ENCODE data around the gene PARD3. TPM values are rescaled to one million over a fixed set of nuclear protein-coding genes. Genes with fewer than 3 reads are reported as not detected.

PARD3 gene
- total RNA-seq, 6 experiments from 2014 or later: 19.1 to 27.8 (median 22.0) TPM

GRCh38 chr10:34699904-34700517 is 115.1 kb downstream of the PARD3 start:
- intact Hi-C loops (cut with DNase I): no loop called here
- Histone ChIP-seq H3K4me1 (peaks cover 0 to 26% (median 0%) of the 10 kb centered on the region in 4 donors), H3K4me3 (no peak overlapping the region), H3K36me3 (no peaks in the 10 kb centered on the region), H3K9me3 (no peaks in the 10 kb centered on the region), H3K27ac (no peak overlapping the region), H3K27me3 (no peaks in the 10 kb centered on the region)
- DNase-seq: no peak
- 74% methylated on average over 4 of the region's 4 CpGs for WGBS (ENCODE audit: insufficient coverage, low coverage, low lambda C conversion rate, missing lambda C conversion rate)
- TF ChIP-seq CTCF (IDR thresholded peaks at IDR 0.05) (no peak), POLR2A (IDR thresholded peaks at IDR 0.05) (no peak)
- no peak for ATAC-seq

GRCh38 chr10:34698979-34699378 is 116.1 kb downstream of the PARD3 start:
- H3K4me1 ChIP-seq: peaks cover 0 to 18% (median 0%) of the 10 kb centered on the region in 4 donors
- no peaks in the 10 kb centered on the region for H3K9me3 ChIP-seq
- DNase-seq (no peak), ATAC-seq (peak in 2 of 4 donors; percentile 46 to 75)
- TF ChIP-seq CTCF (IDR thresholded peaks at IDR 0.05): no peak
- no peak for TF ChIP-seq POLR2A (IDR thresholded peaks at IDR 0.05)
- 39% methylated on average over 3 of the region's 3 CpGs for WGBS (ENCODE audit: insufficient coverage, low coverage, low lambda C conversion rate, missing lambda C conversion rate)
- no peaks in the 10 kb centered on the region for H3K27me3 ChIP-seq
- H3K36me3 ChIP-seq: no peaks in the 10 kb centered on the region
- intact Hi-C loops (cut with DNase I): no loop called here
- no peak overlapping the region for H3K4me3 ChIP-seq
- no peak overlapping the region for H3K27ac ChIP-seq

- intact Hi-C loops (cut with DNase I): no loop called here
- Histone ChIP-seq H3K4me3 (no peak overlapping the region), H3K27ac (no peak overlapping the region), H3K4me1 (peaks cover 0 to 16% (median 0%) of the 10 kb centered on the region in 4 donors), H3K9me3 (no peaks in the 10 kb centered on the region), H3K27me3 (no peaks in the 10 kb centered on the region), H3K36me3 (no peaks in the 10 kb centered on the region)
- TF ChIP-seq POLR2A (IDR thresholded peaks at IDR 0.05): no peak
- WGBS (ENCODE audit: insufficient coverage, low coverage, low lambda C conversion rate, missing lambda C conversion rate): 90% methylated on average over 4 of the region's 4 CpGs
- DNase-seq (no peak), ATAC-seq (no peak)
Measured at GRCh38 chr10:34698248-34698831, 116.8 kb downstream of the PARD3 start.

- intact Hi-C loops (cut with DNase I): no loop called here
- WGBS (ENCODE audit: insufficient coverage, low coverage, low lambda C conversion rate, missing lambda C conversion rate): 48% methylated on average over 4 of the region's 5 CpGs
- H3K27ac ChIP-seq: no peak overlapping the region
Measured at GRCh38 chr10:34697351-34698247, 117.5 kb downstream of the PARD3 start.

More at GRCh38 chr10:34697351-34698247, 117.5 kb downstream of the PARD3 start:
- Histone ChIP-seq H3K27me3 (no peaks in the 10 kb centered on the region), H3K36me3 (no peaks in the 10 kb centered on the region), H3K9me3 (no peaks in the 10 kb centered on the region), H3K4me3 (no peak overlapping the region), H3K4me1 (peaks cover 0 to 16% (median 0%) of the 10 kb centered on the region in 4 donors)
- DNase-seq (no peak), ATAC-seq (peak; percentile 60 to 86 (median 66))
- TF ChIP-seq CTCF (IDR thresholded peaks at IDR 0.05): no peak
- no peak for TF ChIP-seq POLR2A (IDR thresholded peaks at IDR 0.05)
